ENCODE measurements around the gene SLIT1. TPM values are rescaled to one million over a fixed set of nuclear protein-coding genes. Genes with fewer than 3 reads are reported as not detected.

Gene SLIT1
- total RNA-seq, 5 donors from 2014 or later (not counting 1 experiment from before 2014, with no cell fraction given): 0.29 to 0.56 (median 0.49) TPM

GRCh38 chr10:96991313-96991841 lies 194.4 kb downstream of the SLIT1 start:
- WGBS (ENCODE audit: insufficient coverage): 63% methylated on average over 6 of the region's 7 CpGs
- Mint-ChIP-seq H3K4me3 (no peak overlapping the region), H3K9me3 (no peaks in the 10 kb centered on the region), H3K27ac (no peak overlapping the region), H3K27me3 (no peaks in the 10 kb centered on the region), H3K4me1 (no peaks in the 10 kb centered on the region), H3K36me3 (peaks cover 3% of the 10 kb centered on the region)
- ChIA-PET POLR2A (interaction anchor here in 1 of 2 donors (0.6 kb wide), 1 partner anchor 1302 kb away, joined by 3 read pairs; no protein-coding TSS in a partner anchor), CTCF (interaction anchor here in 1 of 2 donors (0.6 kb wide), 1 partner anchor 966 kb away, joined by 4 read pairs; no protein-coding TSS in a partner anchor)
- Histone ChIP-seq H3K9me3 (no peaks in the 10 kb centered on the region), H3K4me3 (ENCODE audit: control insufficient read depth in 1 of 2, extremely low read depth in 1 of 2, low read length in 1 of 2) (no peak overlapping the region), H3K27ac (ENCODE audit: low read length) (no peak overlapping the region), H3K4me1 (ENCODE audit: control insufficient read depth in 1 of 2, extremely low read depth in 1 of 2, insufficient read depth in 2 of 2, low read length in 2 of 2) (no peaks in the 10 kb centered on the region), H3K27me3 (replicated peaks in 1 of 2; ENCODE audit: control insufficient read depth in 2 of 2, extremely low read depth in 1 of 2, insufficient read depth in 2 of 2, low read length in 1 of 2) (no peaks in the 10 kb centered on the region), H3K36me3 (ENCODE audit: control insufficient read depth in 2 of 2, extremely low read depth in 1 of 2, insufficient read depth in 1 of 2, low read length in 1 of 2) (no peaks in the 10 kb centered on the region)
- ATAC-seq (replicated peaks in 1 of 4) (no peak), DNase-seq (no peak)

GRCh38 chr10:96988426-96988825 lies 197.3 kb downstream of the SLIT1 start:
- ATAC-seq (replicated peaks in 1 of 4) (no peak), DNase-seq (no peak)
- POLR2A ChIA-PET: no interaction called here
- Mint-ChIP-seq H3K4me1 (peaks cover 8 to 13% (median 8%) of the 10 kb centered on the region in 3 donors), H3K36me3 (peaks cover 8% of the 10 kb centered on the region), H3K9me3 (no peaks in the 10 kb centered on the region), H3K27ac (no peak overlapping the region), H3K27me3 (no peaks in the 10 kb centered on the region), H3K4me3 (no peak overlapping the region)
- H3K27ac ChIP-seq (ENCODE audit: low read length): no peak overlapping the region
- H3K9me3 ChIP-seq: no peaks in the 10 kb centered on the region
- no peaks in the 10 kb centered on the region for H3K36me3 ChIP-seq (ENCODE audit: control insufficient read depth in 2 of 2, extremely low read depth in 1 of 2, insufficient read depth in 1 of 2, low read length in 1 of 2)
- H3K27me3 ChIP-seq (replicated peaks in 1 of 2; ENCODE audit: control insufficient read depth in 2 of 2, extremely low read depth in 1 of 2, insufficient read depth in 2 of 2, low read length in 1 of 2): no peaks in the 10 kb centered on the region
- WGBS (ENCODE audit: insufficient coverage): 100% methylated on average over 1 of the region's 4 CpGs
- CTCF ChIA-PET: no interaction called here
- no peak overlapping the region for H3K4me3 ChIP-seq (ENCODE audit: control insufficient read depth in 1 of 2, extremely low read depth in 1 of 2, low read length in 1 of 2)
- peaks cover 0 to 3% of the 10 kb centered on the region in 2 experiments for H3K4me1 ChIP-seq (ENCODE audit: control insufficient read depth in 1 of 2, extremely low read depth in 1 of 2, insufficient read depth in 2 of 2, low read length in 2 of 2)

GRCh38 chr10:96987842-96988175 lies 197.9 kb downstream of the SLIT1 start:
- ATAC-seq (replicated peaks in 1 of 4): no peak
- Mint-ChIP-seq H3K4me1 (peaks cover 8 to 18% (median 8%) of the 10 kb centered on the region in 3 donors), H3K27me3 (no peaks in the 10 kb centered on the region), H3K36me3 (peaks cover 12% of the 10 kb centered on the region), H3K27ac (no peak overlapping the region), H3K4me3 (no peak overlapping the region), H3K9me3 (no peaks in the 10 kb centered on the region)
- no peak for DNase-seq
- peaks cover 0 to 3% of the 10 kb centered on the region in 2 experiments for H3K4me1 ChIP-seq (ENCODE audit: control insufficient read depth in 1 of 2, extremely low read depth in 1 of 2, insufficient read depth in 2 of 2, low read length in 2 of 2)
- no peaks in the 10 kb centered on the region for H3K9me3 ChIP-seq
- ChIA-PET POLR2A (no interaction called here), CTCF (no interaction called here)
- no peak overlapping the region for H3K4me3 ChIP-seq (ENCODE audit: control insufficient read depth in 1 of 2, extremely low read depth in 1 of 2, low read length in 1 of 2)
- H3K27ac ChIP-seq (ENCODE audit: low read length): no peak overlapping the region
- 92% methylated on average over 2 of the region's 3 CpGs for WGBS (ENCODE audit: insufficient coverage)
- H3K27me3 ChIP-seq (replicated peaks in 1 of 2; ENCODE audit: control insufficient read depth in 2 of 2, extremely low read depth in 1 of 2, insufficient read depth in 2 of 2, low read length in 1 of 2): no peaks in the 10 kb centered on the region
- peaks cover 0 to 1% of the 10 kb centered on the region in 2 donors for H3K36me3 ChIP-seq (ENCODE audit: control insufficient read depth in 2 of 2, extremely low read depth in 1 of 2, insufficient read depth in 1 of 2, low read length in 1 of 2)

GRCh38 chr10:96987141-96987841 lies 198.5 kb downstream of the SLIT1 start:
- no peak overlapping the region for H3K27ac Mint-ChIP-seq
- Histone ChIP-seq H3K27me3 (replicated peaks in 1 of 2; ENCODE audit: control insufficient read depth in 2 of 2, extremely low read depth in 1 of 2, insufficient read depth in 2 of 2, low read length in 1 of 2) (no peaks in the 10 kb centered on the region), H3K27ac (ENCODE audit: low read length) (no peak overlapping the region), H3K36me3 (ENCODE audit: control insufficient read depth in 2 of 2, extremely low read depth in 1 of 2, insufficient read depth in 1 of 2, low read length in 1 of 2) (peaks cover 0 to 7% of the 10 kb centered on the region in 2 donors), H3K9me3 (no peaks in the 10 kb centered on the region), H3K4me3 (ENCODE audit: control insufficient read depth in 1 of 2, extremely low read depth in 1 of 2, low read length in 1 of 2) (no peak overlapping the region), H3K4me1 (ENCODE audit: control insufficient read depth in 1 of 2, extremely low read depth in 1 of 2, insufficient read depth in 2 of 2, low read length in 2 of 2) (peaks cover 0 to 3% of the 10 kb centered on the region in 2 experiments)
- ChIA-PET CTCF (no interaction called here), POLR2A (no interaction called here)
- DNase-seq: no peak
- no CpG with 5 or more reads among the region's 2 CpGs for WGBS (ENCODE audit: insufficient coverage)
- H3K36me3 Mint-ChIP-seq: peaks cover 17% of the 10 kb centered on the region
- H3K9me3 Mint-ChIP-seq: no peaks in the 10 kb centered on the region
- ATAC-seq (replicated peaks in 1 of 4): no peak
- H3K4me1 Mint-ChIP-seq: peaks cover 8 to 18% (median 8%) of the 10 kb centered on the region in 3 donors
- no peak overlapping the region for H3K4me3 Mint-ChIP-seq
- H3K27me3 Mint-ChIP-seq: no peaks in the 10 kb centered on the region

- peaks cover 27% of the 10 kb centered on the region for H3K36me3 Mint-ChIP-seq
- CTCF ChIA-PET: no interaction called here
- peaks cover 0 to 14% of the 10 kb centered on the region in 2 donors for H3K36me3 ChIP-seq (ENCODE audit: control insufficient read depth in 2 of 2, extremely low read depth in 1 of 2, insufficient read depth in 1 of 2, low read length in 1 of 2)
- H3K27me3 ChIP-seq (replicated peaks in 1 of 2; ENCODE audit: control insufficient read depth in 2 of 2, extremely low read depth in 1 of 2, insufficient read depth in 2 of 2, low read length in 1 of 2): no peaks in the 10 kb centered on the region
- DNase-seq (no peak), ATAC-seq (replicated peaks in 1 of 4) (no peak)
- H3K9me3 ChIP-seq: no peaks in the 10 kb centered on the region
- 99% methylated on average over 6 of the region's 6 CpGs for WGBS (ENCODE audit: insufficient coverage)
- H3K4me1 Mint-ChIP-seq: peaks cover 8 to 18% (median 8%) of the 10 kb centered on the region in 3 donors
- no peak overlapping the region for H3K4me3 Mint-ChIP-seq
- H3K27ac Mint-ChIP-seq: no peak overlapping the region
- H3K4me1 ChIP-seq (ENCODE audit: control insufficient read depth in 1 of 2, extremely low read depth in 1 of 2, insufficient read depth in 2 of 2, low read length in 2 of 2): peaks cover 0 to 3% of the 10 kb centered on the region in 2 experiments
- no peaks in the 10 kb centered on the region for H3K27me3 Mint-ChIP-seq
- POLR2A ChIA-PET: interaction anchor here in 1 of 2 donors (0.6 kb wide), 1 partner anchor 9 kb away, joined by 3 read pairs; no protein-coding TSS in a partner anchor
- H3K4me3 ChIP-seq (ENCODE audit: control insufficient read depth in 1 of 2, extremely low read depth in 1 of 2, low read length in 1 of 2): no peak overlapping the region
- H3K9me3 Mint-ChIP-seq: no peaks in the 10 kb centered on the region
- no peak overlapping the region for H3K27ac ChIP-seq (ENCODE audit: low read length)
These were observed 199.4 kb downstream of the SLIT1 start for GRCh38 chr10:96986200-96986856.

DNA sequence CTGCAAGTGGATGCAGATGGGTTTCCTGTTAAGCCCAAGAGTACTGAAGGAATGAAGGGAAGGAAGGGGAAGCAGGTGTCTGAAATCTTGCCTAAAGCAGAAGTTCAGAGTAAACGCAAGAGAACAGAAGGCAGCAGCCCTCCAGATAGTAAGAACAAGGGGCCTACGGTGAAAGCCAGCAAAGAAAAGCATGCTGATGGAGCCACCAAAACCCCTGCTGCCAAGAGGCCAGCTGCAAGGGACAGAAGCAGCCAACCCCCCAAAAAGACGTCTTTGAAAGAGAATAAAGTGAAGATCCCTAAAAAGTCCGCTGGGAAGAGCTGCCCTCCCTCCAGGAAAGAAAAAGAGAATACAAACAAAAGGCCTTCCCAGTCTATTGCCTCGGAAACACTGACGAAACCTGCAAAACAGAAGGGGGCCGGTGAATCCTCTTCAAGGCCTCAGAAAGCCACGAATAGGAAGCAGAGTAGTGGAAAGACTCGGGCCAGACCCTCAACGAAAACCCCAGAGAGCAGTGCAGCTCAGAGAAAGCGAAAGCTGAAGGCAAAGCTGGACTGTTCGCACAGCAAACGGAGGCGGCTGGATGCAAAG lies 201.1 kb downstream of the SLIT1 start:
- Mint-ChIP-seq H3K9me3 (no peaks in the 10 kb centered on the region), H3K36me3 (peaks cover 35% of the 10 kb centered on the region), H3K4me1 (peaks cover 8 to 18% (median 8%) of the 10 kb centered on the region in 3 donors), H3K27me3 (no peaks in the 10 kb centered on the region), H3K4me3 (peak overlapping the region in 1 of 3 donors; percentile 34), H3K27ac (no peak overlapping the region)
- Histone ChIP-seq H3K27me3 (replicated peaks in 1 of 2; ENCODE audit: control insufficient read depth in 2 of 2, extremely low read depth in 1 of 2, insufficient read depth in 2 of 2, low read length in 1 of 2) (no peaks in the 10 kb centered on the region), H3K4me3 (ENCODE audit: control insufficient read depth in 1 of 2, extremely low read depth in 1 of 2, low read length in 1 of 2) (no peak overlapping the region), H3K9me3 (no peaks in the 10 kb centered on the region), H3K36me3 (ENCODE audit: control insufficient read depth in 2 of 2, extremely low read depth in 1 of 2, insufficient read depth in 1 of 2, low read length in 1 of 2) (peaks cover 0 to 24% of the 10 kb centered on the region in 2 donors), H3K27ac (ENCODE audit: low read length) (no peak overlapping the region), H3K4me1 (ENCODE audit: control insufficient read depth in 1 of 2, extremely low read depth in 1 of 2, insufficient read depth in 2 of 2, low read length in 2 of 2) (peaks cover 0 to 3% of the 10 kb centered on the region in 2 experiments)
- ATAC-seq (replicated peaks in 1 of 4): no peak
- 48% methylated on average over 7 of the region's 14 CpGs for WGBS (ENCODE audit: insufficient coverage)
- ChIA-PET POLR2A (interaction anchor here in 1 of 2 donors (0.6 kb wide), 1 partner anchor 40 kb away, joined by 5 read pairs; no protein-coding TSS in a partner anchor), CTCF (interaction anchor here in 1 of 2 donors (0.5 kb wide), 1 partner anchor 1217 kb away, joined by 3 read pairs; no protein-coding TSS in a partner anchor)
- no peak for DNase-seq

Measured in T-cell (primary cell).